Kidney epithelial cell (primary cell): ENCODE results near the gene IMP3. TPM values are rescaled to one million over a fixed set of nuclear protein-coding genes. Genes with fewer than 3 reads are reported as not detected.

Experiments
- DNase-seq: peaks from one replicate; pipeline ENCODE4 v3.0.0-alpha.2; 2010; ENCODE audit warnings: low read depth
- H3K27me3 ChIP-seq: 2 replicates; pipeline ENCODE4 v1.6.0; 2011; ENCODE audit warnings: low read length; ENCODE audit not compliant: control insufficient read depth, insufficient read depth
- H3K36me3 ChIP-seq: 2 replicates; pipeline ENCODE4 v1.5.1; 2011; ENCODE audit warnings: low read length; ENCODE audit not compliant: control insufficient read depth, insufficient read depth
- H3K4me3 ChIP-seq: 2 replicates; pipeline ENCODE4 v1.5.1; 2011; ENCODE audit warnings: low read depth, mild to moderate bottlenecking, control low read depth, low read length
- total RNA-seq: library from RNA; depleted of rRNA; stranded (reverse); fragments of >200 nt; gene quantifications from 2 replicates; pipeline ENCODE4 v1.2.3, GENCODE V29; 2015
- TF ChIP-seq, protein P1 (sequence below): IDR thresholded peaks from 2 replicates; pipeline ENCODE4 v1.5.1; 2011; ENCODE audit warnings: mild to moderate bottlenecking, moderate library complexity, low read length, control low read depth, inconsistent platforms; ENCODE audit not compliant: insufficient read depth, poor library complexity, severe bottlenecking

IMP3 gene
- total RNA-seq, 1 donor from 2014 or later, result 97.7 TPM

DNA sequence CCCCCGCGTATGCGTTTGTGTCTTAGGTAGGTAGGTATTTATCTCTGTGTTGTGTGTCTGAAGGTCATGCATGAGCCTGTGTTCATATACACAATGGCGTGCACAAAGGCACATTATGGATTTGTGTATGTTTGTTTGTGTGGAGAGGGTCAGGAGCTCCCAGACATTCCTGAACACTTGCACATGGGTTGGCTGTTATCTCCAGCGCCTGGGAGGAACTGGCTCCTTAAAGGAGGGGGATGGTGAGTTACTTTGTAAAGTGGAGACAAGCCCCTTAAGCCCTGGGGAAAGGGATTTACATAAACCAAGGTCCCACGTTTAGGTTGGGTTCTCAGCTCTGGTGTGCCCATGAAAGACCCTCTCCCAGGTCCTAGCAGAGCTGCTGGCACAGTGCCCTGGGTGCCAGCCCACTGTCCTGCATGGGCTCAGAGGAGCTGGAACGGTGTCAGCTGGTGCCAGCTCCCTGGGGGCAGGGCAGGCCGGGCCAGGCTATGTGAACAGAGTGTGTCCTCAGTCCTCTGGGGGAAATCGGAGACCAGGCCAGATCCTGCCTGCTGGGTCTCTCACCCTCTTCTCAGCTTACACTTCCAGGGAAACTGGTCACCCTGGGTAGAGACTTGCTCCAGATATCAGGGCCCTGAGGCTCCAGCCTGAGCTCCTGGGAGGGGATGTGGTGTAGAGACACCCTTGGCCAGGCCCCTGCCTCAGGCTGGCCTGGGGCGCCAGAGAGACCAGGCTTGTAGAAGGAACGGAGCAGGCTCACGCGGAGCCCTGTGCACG lies 32.8 kb upstream of the IMP3 start:
- no peak overlapping the region for H3K4me3 ChIP-seq
- TF ChIP-seq, protein P1, sequence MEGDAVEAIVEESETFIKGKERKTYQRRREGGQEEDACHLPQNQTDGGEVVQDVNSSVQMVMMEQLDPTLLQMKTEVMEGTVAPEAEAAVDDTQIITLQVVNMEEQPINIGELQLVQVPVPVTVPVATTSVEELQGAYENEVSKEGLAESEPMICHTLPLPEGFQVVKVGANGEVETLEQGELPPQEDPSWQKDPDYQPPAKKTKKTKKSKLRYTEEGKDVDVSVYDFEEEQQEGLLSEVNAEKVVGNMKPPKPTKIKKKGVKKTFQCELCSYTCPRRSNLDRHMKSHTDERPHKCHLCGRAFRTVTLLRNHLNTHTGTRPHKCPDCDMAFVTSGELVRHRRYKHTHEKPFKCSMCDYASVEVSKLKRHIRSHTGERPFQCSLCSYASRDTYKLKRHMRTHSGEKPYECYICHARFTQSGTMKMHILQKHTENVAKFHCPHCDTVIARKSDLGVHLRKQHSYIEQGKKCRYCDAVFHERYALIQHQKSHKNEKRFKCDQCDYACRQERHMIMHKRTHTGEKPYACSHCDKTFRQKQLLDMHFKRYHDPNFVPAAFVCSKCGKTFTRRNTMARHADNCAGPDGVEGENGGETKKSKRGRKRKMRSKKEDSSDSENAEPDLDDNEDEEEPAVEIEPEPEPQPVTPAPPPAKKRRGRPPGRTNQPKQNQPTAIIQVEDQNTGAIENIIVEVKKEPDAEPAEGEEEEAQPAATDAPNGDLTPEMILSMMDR, result no peak
- no peak for DNase-seq

GRCh38 chr15:75671730-75672602 lies 31.9 kb upstream of the IMP3 start:
- no peak for DNase-seq
- TF ChIP-seq, protein P1, result no peak
- H3K27me3 ChIP-seq, result no peaks in the 10 kb centered on the region
- no peak overlapping the region for H3K4me3 ChIP-seq
- no peaks in the 10 kb centered on the region for H3K36me3 ChIP-seq

More for the DNA sequence above, 32.8 kb upstream of the IMP3 start:
- Histone ChIP-seq H3K27me3 (no peaks in the 10 kb centered on the region), H3K36me3 (no peaks in the 10 kb centered on the region)

DNA sequence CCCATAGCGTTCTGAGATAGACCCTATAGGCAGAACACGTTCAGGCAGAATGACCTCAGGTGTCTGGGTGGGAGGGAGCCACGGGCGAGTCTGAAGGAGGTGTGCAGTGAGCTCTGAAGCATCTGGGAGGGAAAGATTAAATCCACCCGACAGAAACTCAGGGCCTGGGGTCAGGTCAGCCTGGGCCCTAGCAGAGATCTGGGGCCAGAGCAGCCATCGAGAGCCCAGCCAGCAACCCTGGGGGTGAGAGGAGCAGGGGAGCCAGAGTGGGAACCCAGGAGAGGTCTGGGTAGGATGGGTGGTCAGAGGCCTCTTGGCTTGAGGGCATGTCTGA lies 29.8 kb upstream of the IMP3 start:
- Histone ChIP-seq H3K4me3 (no peak overlapping the region), H3K27me3 (no peaks in the 10 kb centered on the region), H3K36me3 (no peaks in the 10 kb centered on the region)
- DNase-seq, result no peak
- TF ChIP-seq, protein P1, result no peak

GRCh38 chr15:75669191-75669878 lies 29.3 kb upstream of the IMP3 start:
- no peak overlapping the region for H3K4me3 ChIP-seq
- DNase-seq, result peak; percentile 56
- TF ChIP-seq, protein P1, result no peak

DNA sequence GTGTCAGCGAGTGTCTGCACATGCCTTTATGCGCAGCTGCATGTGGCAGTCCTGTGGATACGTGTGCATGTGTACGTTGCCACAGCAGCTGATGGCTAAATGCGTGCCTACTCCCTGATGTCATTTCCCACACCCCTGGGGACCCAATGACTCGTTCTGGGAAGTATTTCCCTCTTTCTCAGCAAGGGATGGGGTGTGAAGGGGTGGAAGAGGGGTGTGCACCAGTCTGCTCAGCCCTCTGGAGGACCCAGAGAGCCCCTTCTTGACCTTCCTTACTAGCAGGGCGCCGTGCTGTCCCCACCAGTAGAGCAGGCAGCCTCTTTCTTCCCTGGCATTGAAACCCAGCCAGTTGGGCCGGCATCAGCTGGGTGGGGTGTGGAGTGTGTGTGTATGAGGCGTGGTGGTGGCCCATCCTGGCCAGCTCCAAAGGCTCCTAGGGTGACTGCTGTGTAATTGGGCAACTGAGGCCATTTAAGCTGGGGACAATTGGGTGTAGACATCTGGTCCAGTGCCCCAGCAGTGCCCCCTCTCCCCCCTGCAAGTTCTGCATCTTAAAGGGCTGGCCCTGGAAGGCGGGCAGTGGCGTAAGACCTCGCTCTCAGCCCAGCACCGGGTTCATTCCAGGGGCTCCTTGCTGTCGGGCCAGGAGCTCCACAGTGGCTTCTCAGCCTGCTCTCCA lies 26.9 kb upstream of the IMP3 start:
- TF ChIP-seq, protein P1, result no peak
- DNase-seq, result peak; percentile 89
- Histone ChIP-seq H3K36me3 (no peaks in the 10 kb centered on the region), H3K4me3 (no peak overlapping the region), H3K27me3 (no peaks in the 10 kb centered on the region)

More at GRCh38 chr15:75669191-75669878, 29.3 kb upstream of the IMP3 start:
- Histone ChIP-seq H3K36me3 (no peaks in the 10 kb centered on the region), H3K27me3 (no peaks in the 10 kb centered on the region)
